ENCODE results near the gene GJC3. TPM values are rescaled to one million over a fixed set of nuclear protein-coding genes. Genes with fewer than 3 reads are reported as not detected.
"Not testable (repeated sequence)": the region's sequence is repeated elsewhere in the genome, so short reads cannot be mapped to it uniquely, and the experiment has no call there.

The GJC3 gene
- total RNA-seq, 4 donors from 2014 or later = not detected

- Histone ChIP-seq H3K27me3 (peaks cover 8% of the 10 kb centered on the region), H3K27ac (no peak overlapping the region), H3K36me3 (no peaks in the 10 kb centered on the region), H3K4me1 (no peaks in the 10 kb centered on the region), H3K9me3 (no peaks in the 10 kb centered on the region), H3K4me3 (no peak overlapping the region)
- 78% methylated on average over 1 of the region's 1 CpG; no CpG with 5 or more reads in 1 of the 2 donors for WGBS, 2 donors (ENCODE audit: low coverage in 1 of 2)
- no peak for TF ChIP-seq POLR2A (IDR thresholded peaks at IDR 0.05)
- no peak for TF ChIP-seq EP300 (IDR thresholded peaks at IDR 0.05; ENCODE audit: low read depth)
- TF ChIP-seq CTCF (IDR thresholded peaks at IDR 0.05) = no peak
- TF ChIP-seq POLR2AphosphoS5 (IDR thresholded peaks at IDR 0.05) = no peak
- no peak for DNase-seq
- intact Hi-C loops (cut with DNase I; ENCODE audit: low total_unique reads) (no loop called here), in situ Hi-C loops (cut with MboI; ENCODE audit: low pct_ligation_motif_present in 1 of 4, low pct_unique_long_range_greater_than_20kb in 1 of 4, low sequenced_read_pairs in 3 of 4) (no loop called here)
Measured at GRCh38 chr7:99947608-99948007, 18.2 kb upstream of the GJC3 start.

- in situ Hi-C loops (cut with MboI; ENCODE audit: low pct_ligation_motif_present in 1 of 4, low pct_unique_long_range_greater_than_20kb in 1 of 4, low sequenced_read_pairs in 3 of 4) (no loop called here), intact Hi-C loops (cut with DNase I; ENCODE audit: low total_unique reads) (no loop called here)
- Histone ChIP-seq H3K27me3 (peaks cover 31% of the 10 kb centered on the region), H3K36me3 (no peaks in the 10 kb centered on the region), H3K4me1 (no peaks in the 10 kb centered on the region), H3K4me3 (no peak overlapping the region), H3K27ac (no peak overlapping the region), H3K9me3 (no peaks in the 10 kb centered on the region)
- no peak for TF ChIP-seq EP300 (IDR thresholded peaks at IDR 0.05; ENCODE audit: low read depth)
- no peak for TF ChIP-seq CTCF (IDR thresholded peaks at IDR 0.05)
- TF ChIP-seq POLR2AphosphoS5 (IDR thresholded peaks at IDR 0.05) = no peak
- no peak for TF ChIP-seq POLR2A (IDR thresholded peaks at IDR 0.05)
- DNase-seq = no peak
- WGBS, 2 donors (ENCODE audit: low coverage in 1 of 2) = 66 to 90% methylated on average over 2 to 4 of the region's 4 CpGs
Measured at GRCh38 chr7:99944497-99945070, 15.2 kb upstream of the GJC3 start.

GRCh38 chr7:99943641-99944496 is 14.4 kb upstream of the GJC3 start:
- Histone ChIP-seq H3K4me3 (no peak overlapping the region), H3K27me3 (peaks cover 39% of the 10 kb centered on the region), H3K27ac (no peak overlapping the region), H3K36me3 (no peaks in the 10 kb centered on the region), H3K4me1 (no peaks in the 10 kb centered on the region), H3K9me3 (no peaks in the 10 kb centered on the region)
- TF ChIP-seq POLR2AphosphoS5 (IDR thresholded peaks at IDR 0.05) (no peak), POLR2A (IDR thresholded peaks at IDR 0.05) (no peak), EP300 (IDR thresholded peaks at IDR 0.05; ENCODE audit: low read depth) (no peak), CTCF (IDR thresholded peaks at IDR 0.05) (no peak)
- WGBS, 2 donors (ENCODE audit: low coverage in 1 of 2) = 49 to 74% methylated on average over 6 to 14 of the region's 14 CpGs
- in situ Hi-C loops (cut with MboI; ENCODE audit: low pct_ligation_motif_present in 1 of 4, low pct_unique_long_range_greater_than_20kb in 1 of 4, low sequenced_read_pairs in 3 of 4) = no loop called here
- no peak for DNase-seq
- intact Hi-C loops (cut with DNase I; ENCODE audit: low total_unique reads) = no loop called here

GRCh38 chr7:99938296-99938695 is 8.9 kb upstream of the GJC3 start:
- in situ Hi-C loops (cut with MboI; ENCODE audit: low pct_ligation_motif_present in 1 of 4, low pct_unique_long_range_greater_than_20kb in 1 of 4, low sequenced_read_pairs in 3 of 4) = no loop called here
- H3K9me3 ChIP-seq = peaks cover 7 to 10% of the 10 kb centered on the region in 2 donors

GRCh38 chr7:99935009-99935408 is 5.6 kb upstream of the GJC3 start:
- not testable (repeated sequence) for H3K9me3 ChIP-seq

More at GRCh38 chr7:99938296-99938695, 8.9 kb upstream of the GJC3 start:
- intact Hi-C loops (cut with DNase I; ENCODE audit: low total_unique reads) = no loop called here
- Histone ChIP-seq H3K27ac (no peak overlapping the region), H3K36me3 (no peaks in the 10 kb centered on the region), H3K27me3 (peaks cover 77% of the 10 kb centered on the region), H3K4me1 (no peaks in the 10 kb centered on the region), H3K4me3 (no peak overlapping the region)
- 84 to 89% methylated on average over 2 of the region's 2 CpGs for WGBS, 2 donors (ENCODE audit: low coverage in 1 of 2)
- TF ChIP-seq POLR2A (IDR thresholded peaks at IDR 0.05) (no peak), POLR2AphosphoS5 (IDR thresholded peaks at IDR 0.05) (no peak), CTCF (IDR thresholded peaks at IDR 0.05) (no peak), EP300 (IDR thresholded peaks at IDR 0.05; ENCODE audit: low read depth) (no peak)
- DNase-seq = no peak

More at GRCh38 chr7:99935009-99935408, 5.6 kb upstream of the GJC3 start:
- H3K27me3 ChIP-seq = peaks cover 53% of the 10 kb centered on the region
- intact Hi-C loops (cut with DNase I; ENCODE audit: low total_unique reads); H3K27ac ChIP-seq; DNase-seq; H3K4me1 ChIP-seq; in situ Hi-C loops (cut with MboI; ENCODE audit: low pct_ligation_motif_present in 1 of 4, low pct_unique_long_range_greater_than_20kb in 1 of 4, low sequenced_read_pairs in 3 of 4); H3K4me3 ChIP-seq; H3K36me3 ChIP-seq: not testable (repeated sequence)
- 36 to 37% methylated on average over 2 to 4 of the region's 4 CpGs for WGBS, 2 donors (ENCODE audit: low coverage in 1 of 2)

Data from transverse colon (tissue), 4 donors.